Epithelial cell of esophagus (primary cell): ENCODE results near the gene HDAC4.

Experiments used
- DNase-seq: peaks from one replicate; pipeline ENCODE4 v3.0.0; 2010; ENCODE audit warnings: low read depth
- H3K4me3 ChIP-seq: 2 replicates; pipeline ENCODE4 v1.5.1; 2011; ENCODE audit warnings: mild to moderate bottlenecking, low read length, control low read depth
- CTCF ChIP-seq: IDR thresholded peaks from 2 replicates; pipeline ENCODE4 v1.5.1; 2011; ENCODE audit warnings: low read depth, mild to moderate bottlenecking, low read length, control low read depth, inconsistent platforms; ENCODE audit not compliant: insufficient read depth; ENCODE audit errors: missing control alignments

Gene HDAC4

GRCh38 chr2:239235311-239235710, 165.5 kb downstream of the HDAC4 start:
- no peak for TF ChIP-seq CTCF

GRCh38 chr2:239234191-239235175, 166.3 kb downstream of the HDAC4 start:
- TF ChIP-seq CTCF: no peak
- no peak for DNase-seq
- no peak overlapping the region for H3K4me3 ChIP-seq

More at GRCh38 chr2:239235311-239235710, 165.5 kb downstream of the HDAC4 start:
- H3K4me3 ChIP-seq: no peak overlapping the region
- no peak for DNase-seq

GRCh38 chr2:239233576-239233975, 167.2 kb downstream of the HDAC4 start:
- no peak overlapping the region for H3K4me3 ChIP-seq
- TF ChIP-seq CTCF: no peak
- no peak for DNase-seq

- no peak for TF ChIP-seq CTCF
- H3K4me3 ChIP-seq: no peak overlapping the region
- no peak for DNase-seq
Observed at GRCh38 chr2:239232195-239232578, 168.6 kb downstream of the HDAC4 start.

GRCh38 chr2:239231231-239232194, 169.3 kb downstream of the HDAC4 start:
- no peak for TF ChIP-seq CTCF
- no peak overlapping the region for H3K4me3 ChIP-seq
- DNase-seq: no peak

- DNase-seq: no peak
- no peak overlapping the region for H3K4me3 ChIP-seq
- no peak for TF ChIP-seq CTCF
Observed at GRCh38 chr2:239230318-239231052, 170.3 kb downstream of the HDAC4 start.
